Activated naive CD8-positive, alpha-beta T cell treated with anti-CD3 and anti-CD28 coated beads, Interleukin-2, amount 50 U/mL, for 16 hours (primary cell): Measurements from ENCODE around the gene ASXL1.

ENCODE experiments used
- DNase-seq: peaks from one replicate; pipeline ENCODE4 v3.0.0-alpha.2; 2020; ENCODE audit warnings: low read depth, low spot score

ASXL1 gene

DNA sequence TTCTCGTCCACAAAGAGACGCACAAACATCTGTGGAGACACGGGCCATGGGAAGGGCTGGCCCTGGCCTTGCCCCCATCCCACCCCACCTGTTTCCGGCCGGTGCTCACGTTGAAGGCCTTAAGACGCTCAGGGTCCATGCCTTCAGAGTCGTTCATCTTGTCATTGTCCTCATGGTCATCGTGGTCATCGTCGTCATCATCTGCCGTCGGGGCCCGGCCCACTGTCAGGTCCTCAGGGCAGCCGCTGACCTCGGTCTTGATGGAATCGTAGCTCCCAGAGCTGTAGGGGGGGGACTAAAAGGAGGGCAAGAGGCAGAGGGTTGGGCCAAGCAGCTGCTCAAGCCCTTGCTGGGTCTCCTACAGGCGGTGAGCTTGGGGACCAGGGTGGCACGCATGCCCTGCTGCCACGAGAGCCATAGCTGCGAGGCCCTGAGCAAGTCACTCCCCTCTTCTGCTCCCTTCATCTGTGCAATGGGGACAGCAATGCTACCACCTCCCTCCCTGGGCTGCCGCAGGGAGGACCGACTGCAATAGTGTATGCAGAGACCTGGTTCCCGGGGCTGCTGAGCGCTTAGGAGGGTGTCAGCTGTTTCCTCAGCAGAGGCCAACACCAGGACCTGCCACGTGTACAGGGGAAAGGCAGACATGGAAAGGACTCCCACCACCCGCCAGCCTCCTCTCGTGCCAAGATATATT lies 95.5 kb downstream of the ASXL1 start:
- DNase-seq = no peak

- DNase-seq = no peak
Observed at GRCh38 chr20:32454164-32455145, 96.3 kb downstream of the ASXL1 start.

GRCh38 chr20:32455171-32455900 lies 97.2 kb downstream of the ASXL1 start:
- no peak for DNase-seq

DNA sequence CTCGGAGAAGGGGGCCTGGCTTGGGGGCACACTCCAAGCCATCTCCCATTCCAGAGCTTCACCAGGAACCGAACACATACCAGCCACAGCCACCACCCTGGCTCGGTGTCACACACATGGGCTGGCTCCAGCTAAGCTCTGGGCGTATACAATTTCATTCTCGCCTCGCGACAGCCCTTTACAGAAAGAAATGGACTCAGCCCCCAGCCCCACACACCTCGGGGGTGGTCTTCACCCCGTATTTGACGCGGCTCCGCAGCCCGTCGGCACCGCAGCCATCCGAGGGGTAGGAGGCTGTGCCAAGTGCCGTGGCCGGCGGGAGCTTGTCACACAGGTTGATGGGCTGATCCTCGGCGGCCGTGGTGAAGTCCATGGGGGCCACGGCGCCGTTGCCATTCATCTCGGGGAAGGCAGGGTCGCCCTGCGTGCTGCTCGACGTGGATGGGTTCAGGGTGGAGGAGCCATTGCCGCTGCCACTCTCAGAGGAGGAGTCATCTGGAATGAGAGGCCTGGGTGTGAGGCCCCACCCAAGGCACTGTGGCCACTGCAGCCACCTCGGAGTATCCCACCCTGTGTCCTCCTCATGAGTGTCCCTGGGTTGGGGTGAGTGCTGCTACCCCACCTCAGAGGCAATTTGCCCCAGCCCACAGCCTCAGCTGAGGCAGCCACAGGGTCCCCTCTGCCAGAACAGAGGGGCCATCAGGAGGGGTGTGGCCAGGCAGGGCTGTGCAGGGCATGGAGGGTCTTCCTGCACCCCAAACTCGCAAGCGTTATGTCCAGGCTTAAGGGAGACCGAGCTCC lies 98.0 kb downstream of the ASXL1 start:
- no peak for DNase-seq

DNA sequence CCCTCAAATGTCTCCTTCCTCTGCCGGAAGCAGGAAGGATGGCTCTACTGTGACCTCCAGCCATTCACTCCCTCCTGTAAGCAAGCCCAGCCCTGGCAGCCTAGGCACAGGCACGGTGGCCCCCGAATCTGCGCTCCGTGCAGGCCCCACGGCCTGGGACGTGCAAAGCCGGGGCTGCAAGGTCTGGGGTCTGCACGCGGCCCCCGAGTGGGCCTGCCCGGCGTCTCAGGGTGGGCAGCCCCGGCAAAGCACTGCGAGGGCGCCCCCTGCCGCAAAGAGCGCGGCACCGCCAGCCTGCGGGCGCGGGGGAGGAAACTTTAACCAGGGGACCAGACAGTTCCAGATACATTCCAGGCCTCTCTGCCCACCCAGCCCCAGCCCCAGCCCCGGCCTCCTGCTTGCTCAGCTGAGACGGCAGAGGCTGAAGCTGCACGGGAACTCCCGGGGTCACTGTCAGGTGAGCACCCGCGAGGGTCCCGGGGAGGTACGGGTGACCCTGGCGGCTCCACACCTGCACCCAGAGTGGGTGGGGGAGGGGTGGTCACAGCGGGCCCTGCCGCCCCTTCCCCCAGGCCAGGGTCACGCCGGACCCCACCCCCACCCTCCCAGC lies 98.8 kb downstream of the ASXL1 start:
- no peak for DNase-seq

GRCh38 chr20:32457479-32457986 lies 99.4 kb downstream of the ASXL1 start:
- DNase-seq = no peak

DNA sequence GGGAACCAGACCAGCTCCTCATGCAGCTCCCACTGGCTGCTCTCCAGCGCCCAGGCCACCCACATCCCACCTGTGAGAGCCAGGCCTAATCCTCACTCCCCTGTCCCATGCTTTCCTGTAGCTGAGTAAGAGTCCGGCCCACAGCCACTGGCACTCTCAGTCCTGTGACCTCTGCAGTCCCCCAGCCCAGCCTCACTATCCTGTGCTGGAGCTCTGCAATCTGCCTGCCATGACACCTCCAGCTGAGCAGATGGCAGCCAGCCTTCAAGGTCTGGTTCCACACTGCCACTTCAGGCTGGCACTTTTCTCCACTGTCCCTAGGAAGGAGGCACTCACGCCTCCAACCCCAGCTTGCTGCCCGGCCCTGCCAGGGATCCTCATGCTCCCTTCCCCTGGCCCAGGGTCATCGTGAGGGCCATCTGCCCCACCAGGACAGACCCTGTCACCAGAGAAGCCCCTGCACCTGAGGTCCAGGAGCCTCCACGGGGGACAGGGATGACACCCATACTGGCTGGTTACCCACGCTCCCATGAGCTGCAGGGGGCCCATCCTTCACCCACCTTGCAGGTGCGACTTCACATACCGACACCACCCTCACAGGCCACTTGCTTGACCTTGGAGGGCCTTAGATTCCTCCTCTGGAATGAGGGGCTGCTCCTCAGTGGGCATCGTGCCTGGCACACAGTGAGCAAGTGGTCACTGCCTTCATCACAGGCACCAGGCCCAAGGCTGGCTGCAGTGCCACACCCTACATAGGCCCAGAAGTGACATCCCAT lies 100.1 kb downstream of the ASXL1 start:
- no peak for DNase-seq

DNA sequence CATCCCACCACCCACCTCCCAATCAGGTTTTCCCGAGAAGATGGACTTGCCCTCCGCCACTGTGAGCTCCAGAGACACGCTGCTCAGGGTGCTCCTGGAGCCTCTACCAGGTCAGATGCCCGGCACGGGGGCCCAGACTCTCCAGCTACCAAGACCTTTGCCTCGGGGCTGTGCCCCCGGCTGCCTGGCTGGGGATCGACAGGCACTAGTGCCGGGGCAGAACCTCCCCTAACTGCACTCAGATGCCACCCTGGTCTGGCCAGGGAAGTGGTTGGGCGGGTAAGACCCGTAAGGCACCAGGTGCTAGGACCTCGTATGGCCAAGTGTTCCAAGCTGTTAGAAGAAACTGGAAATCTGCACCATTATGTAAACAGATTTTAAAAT lies 100.7 kb downstream of the ASXL1 start:
- no peak for DNase-seq

DNA sequence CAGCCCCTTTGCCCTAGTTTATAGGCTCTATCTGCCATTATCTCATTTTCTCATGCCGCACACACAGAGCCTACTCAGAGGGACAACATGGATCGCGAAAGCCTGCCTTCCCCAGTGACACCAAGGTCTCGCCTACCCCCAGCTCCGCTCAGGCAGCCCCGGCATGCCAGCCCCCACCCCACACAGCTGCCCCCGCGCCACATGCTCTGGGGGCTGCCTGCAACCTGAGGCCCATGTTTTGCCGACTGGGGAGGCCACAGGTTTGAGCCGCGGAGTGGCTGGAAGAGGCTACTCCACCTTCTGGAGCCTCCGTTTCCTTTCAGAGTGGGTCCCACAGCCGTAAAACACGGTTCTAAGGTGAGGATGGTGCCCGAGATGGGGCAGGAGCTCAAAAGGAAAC lies 102.1 kb downstream of the ASXL1 start:
- no peak for DNase-seq

DNA sequence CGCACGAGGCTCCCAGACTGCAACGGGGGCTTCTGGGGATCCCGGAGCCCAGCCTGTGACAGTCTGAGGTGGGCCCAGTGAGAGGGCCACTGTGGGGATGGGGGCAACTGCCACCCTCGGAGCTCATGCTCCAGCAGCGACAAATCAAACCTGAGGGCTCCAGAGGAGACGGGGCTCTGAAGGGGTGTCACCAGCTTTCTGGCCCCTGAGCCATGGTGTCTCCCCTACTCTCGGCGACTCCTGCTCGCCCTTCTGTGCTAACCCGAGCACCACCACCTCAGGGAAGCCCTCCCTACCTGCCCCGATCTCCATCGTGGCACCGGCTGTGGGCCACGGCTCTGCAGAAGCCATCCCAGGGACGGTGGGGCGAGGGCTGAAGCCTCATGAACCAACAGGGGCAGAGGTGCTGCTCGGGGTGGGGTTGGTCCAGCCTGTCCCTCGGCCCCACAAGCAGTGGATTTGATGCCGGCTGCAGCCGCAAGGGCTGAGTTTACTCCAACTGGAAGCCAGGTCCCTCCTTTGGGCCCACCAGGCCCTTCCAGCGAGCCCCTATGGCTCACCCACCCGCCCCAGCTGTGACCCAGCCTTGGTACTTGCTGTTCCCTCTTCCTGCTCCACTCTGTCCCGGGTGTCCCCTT lies 102.7 kb downstream of the ASXL1 start:
- no peak for DNase-seq

GRCh38 chr20:32461836-32462600 lies 103.9 kb downstream of the ASXL1 start:
- no peak for DNase-seq

DNA sequence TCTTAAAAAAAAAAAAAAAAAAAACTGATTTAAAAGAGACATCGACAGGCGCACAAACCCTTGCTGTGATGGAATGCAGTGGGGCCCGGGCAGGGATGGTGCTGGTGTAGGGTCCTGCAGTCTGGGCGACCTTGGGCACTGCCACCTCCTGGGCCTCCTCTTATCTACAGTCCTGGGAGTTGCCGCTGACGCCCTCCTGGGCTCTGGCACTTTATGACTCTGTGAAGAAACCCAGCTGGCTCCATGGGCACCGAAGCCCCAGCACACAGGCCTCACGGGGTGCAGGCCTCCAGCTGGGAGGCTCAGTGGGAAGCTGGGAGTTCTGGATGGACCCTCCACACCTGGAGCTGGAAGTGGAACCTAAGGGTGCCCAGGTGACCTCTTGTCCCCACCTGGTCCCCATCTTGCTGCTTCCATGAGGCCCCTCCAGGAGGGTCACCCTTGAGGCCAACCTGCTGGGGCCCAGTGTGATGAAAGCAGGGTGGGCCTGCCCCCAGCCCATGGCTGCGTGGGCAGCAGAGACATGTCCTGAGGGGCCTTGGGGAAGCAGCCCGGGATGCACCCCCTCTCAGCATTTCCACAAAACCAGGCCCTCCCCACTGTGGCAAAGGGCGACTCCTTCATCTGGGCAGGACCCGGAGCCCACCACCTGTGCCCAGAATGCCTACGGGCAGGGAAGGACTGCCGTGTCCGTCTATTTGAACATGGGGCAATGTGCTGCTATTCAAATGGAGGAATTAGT lies 104.9 kb downstream of the ASXL1 start:
- DNase-seq = no peak

DNA sequence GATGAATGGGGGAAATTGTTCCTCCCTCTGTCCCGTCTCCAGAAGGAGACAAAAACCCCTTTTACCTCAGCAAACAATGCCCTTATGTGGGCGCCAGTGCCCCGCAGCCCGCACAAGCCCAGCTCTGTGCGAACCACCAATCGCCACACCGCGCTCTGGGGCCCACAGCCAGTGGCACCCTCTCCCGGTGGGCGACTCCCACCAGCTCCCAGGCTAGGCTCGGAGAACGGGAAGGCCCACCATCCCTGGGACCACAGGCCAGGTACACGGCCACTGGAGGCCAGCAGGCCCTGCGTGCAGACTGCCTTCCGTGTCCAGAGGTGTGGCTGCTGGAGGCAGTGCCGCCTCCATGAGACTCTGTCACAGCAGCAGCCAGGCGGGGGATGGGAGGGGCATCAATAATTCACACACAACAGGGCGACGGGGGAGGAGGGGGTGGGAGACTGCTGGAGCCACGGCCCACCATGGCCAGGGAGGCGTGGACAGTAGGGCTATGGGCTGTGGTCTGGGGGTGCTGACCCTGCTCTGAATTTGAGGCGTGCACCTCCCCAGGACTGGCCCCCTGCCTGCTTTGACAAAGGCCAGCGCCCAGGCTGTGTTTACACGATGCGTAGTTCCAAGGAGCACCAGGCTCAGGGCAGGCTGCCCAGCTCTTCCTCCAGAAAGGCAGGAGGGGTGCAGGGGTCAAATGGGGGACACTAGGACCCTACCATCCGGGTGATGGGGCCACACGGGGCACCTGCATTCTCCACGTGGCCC lies 105.7 kb downstream of the ASXL1 start:
- no peak for DNase-seq

GRCh38 chr20:32464401-32465091 lies 106.4 kb downstream of the ASXL1 start:
- DNase-seq = no peak

- no peak for DNase-seq
Observed at GRCh38 chr20:32465092-32465900, 107.2 kb downstream of the ASXL1 start.
